Measurements from ENCODE around the gene TUBGCP6. TPM values are rescaled to one million over a fixed set of nuclear protein-coding genes. Genes with fewer than 3 reads are reported as not detected.

The TUBGCP6 gene
- total RNA-seq, 2 experiments from 2014 or later = 41.4 to 43.8 TPM

GRCh38 chr22:50199829-50200460, 44.9 kb downstream of the TUBGCP6 start:
- CTCF ChIA-PET = no interaction called here

GRCh38 chr22:50199251-50199721, 45.5 kb downstream of the TUBGCP6 start:
- H3K27ac Mint-ChIP-seq = peak overlapping the region; percentile 28
- H3K4me1 Mint-ChIP-seq (ENCODE audit: low read depth) = peaks cover 18% of the 10 kb centered on the region
- CTCF ChIA-PET = no interaction called here
- POLR2A ChIA-PET = interaction anchor here (2.6 kb wide), 1 partner anchor 8 kb away, joined by 12 read pairs; no protein-coding TSS in a partner anchor
- no peaks in the 10 kb centered on the region for H3K9me3 Mint-ChIP-seq
- no peak for DNase-seq
- peak overlapping the region; percentile 69 for H3K4me3 Mint-ChIP-seq
- intact Hi-C loops (cut with micrococcal nuclease) = no loop called here
- H3K36me3 Mint-ChIP-seq = peaks cover 14% of the 10 kb centered on the region
- H3K27me3 Mint-ChIP-seq = no peaks in the 10 kb centered on the region

More at GRCh38 chr22:50199829-50200460, 44.9 kb downstream of the TUBGCP6 start:
- Mint-ChIP-seq H3K4me1 (ENCODE audit: low read depth) (peaks cover 22% of the 10 kb centered on the region), H3K4me3 (peak overlapping the region; percentile 69), H3K27me3 (no peaks in the 10 kb centered on the region), H3K36me3 (peaks cover 19% of the 10 kb centered on the region), H3K9me3 (no peaks in the 10 kb centered on the region), H3K27ac (peak overlapping the region; percentile 28)
- intact Hi-C loops (cut with micrococcal nuclease) = loop anchor here (1.0 kb wide), 2 partner anchors 9 to 15 kb away; partner anchors contain the start of gene TRABD
- POLR2A ChIA-PET = interaction anchor here (2.6 kb wide), 1 partner anchor 8 kb away, joined by 12 read pairs; no protein-coding TSS in a partner anchor
- peak; percentile 27 for DNase-seq

DNA sequence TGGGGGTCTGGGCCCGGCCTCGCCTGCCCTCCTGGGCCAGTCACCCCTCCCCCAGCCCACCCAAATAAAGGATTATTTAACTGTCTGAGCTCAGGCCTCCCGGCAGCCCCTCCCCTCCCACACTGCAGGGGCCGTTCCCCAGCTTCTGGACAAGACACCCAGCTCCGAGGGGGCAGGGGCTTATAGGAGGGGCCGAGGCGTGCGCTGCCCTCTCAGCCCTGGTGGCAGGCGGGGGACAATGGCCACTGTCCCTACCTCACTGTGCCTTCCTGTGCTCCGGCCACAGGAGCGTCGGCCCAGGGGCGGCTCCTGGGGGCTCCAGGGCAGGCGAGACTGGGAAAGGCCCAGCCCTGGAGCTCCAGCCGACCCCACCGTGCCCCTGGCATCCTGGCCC, 46.2 kb downstream of the TUBGCP6 start:
- no peaks in the 10 kb centered on the region for H3K27me3 Mint-ChIP-seq
- intact Hi-C loops (cut with micrococcal nuclease) = no loop called here
- no peak for DNase-seq
- no peak overlapping the region for H3K27ac Mint-ChIP-seq
- peaks cover 15% of the 10 kb centered on the region for H3K4me1 Mint-ChIP-seq (ENCODE audit: low read depth)
- ChIA-PET CTCF (no interaction called here), POLR2A (interaction anchor here (1.0 kb wide), 1 partner anchor 8 kb away, joined by 3 read pairs; no protein-coding TSS in a partner anchor)
- no peak overlapping the region for H3K4me3 Mint-ChIP-seq
- no peaks in the 10 kb centered on the region for H3K9me3 Mint-ChIP-seq
- peaks cover 11% of the 10 kb centered on the region for H3K36me3 Mint-ChIP-seq

- Mint-ChIP-seq H3K36me3 (peaks cover 7% of the 10 kb centered on the region), H3K9me3 (no peaks in the 10 kb centered on the region), H3K27ac (no peak overlapping the region), H3K27me3 (no peaks in the 10 kb centered on the region), H3K4me1 (ENCODE audit: low read depth) (peaks cover 16% of the 10 kb centered on the region), H3K4me3 (no peak overlapping the region)
- ChIA-PET POLR2A (interaction anchor here (1.0 kb wide), 1 partner anchor 7 kb away, joined by 3 read pairs; no protein-coding TSS in a partner anchor), CTCF (no interaction called here)
- intact Hi-C loops (cut with micrococcal nuclease) = no loop called here
- no peak for DNase-seq
These were observed 46.8 kb downstream of the TUBGCP6 start for GRCh38 chr22:50197856-50198623.

DNA sequence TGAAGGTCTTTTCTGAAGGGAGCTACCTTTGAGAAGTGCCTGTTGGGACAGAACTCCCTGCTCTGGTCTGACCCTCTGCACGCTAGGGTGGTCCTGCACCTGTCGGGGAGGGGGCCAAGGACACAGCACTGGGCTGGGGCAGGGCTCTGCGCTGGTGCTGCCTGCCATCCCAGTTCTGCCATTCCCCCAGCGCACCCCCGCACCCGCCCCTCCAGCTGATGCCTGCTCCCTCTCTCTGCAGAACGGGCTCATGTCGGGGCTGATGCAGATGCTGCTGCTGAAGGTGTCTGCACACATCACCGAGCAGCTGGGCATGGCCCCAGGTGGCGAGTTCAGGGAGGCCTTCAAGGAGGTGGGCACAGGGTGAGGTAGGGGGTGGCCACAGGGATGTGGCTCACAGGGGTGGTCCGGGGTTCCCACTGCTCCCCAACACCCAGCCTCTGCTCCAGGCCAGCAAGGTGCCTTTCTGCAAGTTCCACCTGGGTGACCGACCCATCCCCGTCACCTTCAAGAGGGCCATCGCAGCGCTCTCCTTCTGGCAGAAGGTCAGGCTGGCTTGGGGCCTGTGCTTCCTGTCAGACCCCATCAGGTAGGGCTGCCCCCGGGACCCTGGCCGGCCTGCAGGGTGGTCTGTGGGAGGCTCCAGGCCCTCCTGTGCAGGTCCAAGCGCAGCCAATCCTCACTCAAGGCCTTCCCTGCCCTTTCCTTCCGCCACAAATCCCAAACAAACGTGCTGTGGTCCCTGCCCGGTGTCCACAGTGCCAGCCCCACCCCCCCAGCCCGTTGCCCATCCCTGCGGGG, 47.6 kb downstream of the TUBGCP6 start:
- Mint-ChIP-seq H3K27me3 (no peaks in the 10 kb centered on the region), H3K4me1 (ENCODE audit: low read depth) (peaks cover 19% of the 10 kb centered on the region), H3K4me3 (no peak overlapping the region), H3K27ac (no peak overlapping the region), H3K36me3 (peaks cover 9% of the 10 kb centered on the region), H3K9me3 (no peaks in the 10 kb centered on the region)
- ChIA-PET CTCF (no interaction called here), POLR2A (no interaction called here)
- DNase-seq = no peak
- intact Hi-C loops (cut with micrococcal nuclease) = no loop called here

GRCh38 chr22:50196256-50196655, 48.6 kb downstream of the TUBGCP6 start:
- Mint-ChIP-seq H3K9me3 (no peaks in the 10 kb centered on the region), H3K36me3 (peaks cover 17% of the 10 kb centered on the region), H3K27me3 (no peaks in the 10 kb centered on the region), H3K4me1 (ENCODE audit: low read depth) (peaks cover 25% of the 10 kb centered on the region), H3K4me3 (no peak overlapping the region), H3K27ac (no peak overlapping the region)
- POLR2A ChIA-PET = no interaction called here
- CTCF ChIA-PET = no interaction called here
- intact Hi-C loops (cut with micrococcal nuclease) = no loop called here
- DNase-seq = no peak

- H3K4me1 Mint-ChIP-seq (ENCODE audit: low read depth) = peaks cover 29% of the 10 kb centered on the region
- H3K4me3 Mint-ChIP-seq = no peak overlapping the region
- no peak overlapping the region for H3K27ac Mint-ChIP-seq
- no peaks in the 10 kb centered on the region for H3K27me3 Mint-ChIP-seq
- no peak for DNase-seq
- ChIA-PET CTCF (interaction anchor here (0.6 kb wide), 1 partner anchor 331 kb away, joined by 3 read pairs; the partner anchor contains the start of gene SCO2), POLR2A (no interaction called here)
- intact Hi-C loops (cut with micrococcal nuclease) = loop anchor here (5.0 kb wide), 3 partner anchors 48 to 333 kb away; partner anchors contain the start of genes PIM3 and SCO2
- peaks cover 19% of the 10 kb centered on the region for H3K36me3 Mint-ChIP-seq
- H3K9me3 Mint-ChIP-seq = no peaks in the 10 kb centered on the region
These were observed 50.6 kb downstream of the TUBGCP6 start for GRCh38 chr22:50194037-50194805.

DNA sequence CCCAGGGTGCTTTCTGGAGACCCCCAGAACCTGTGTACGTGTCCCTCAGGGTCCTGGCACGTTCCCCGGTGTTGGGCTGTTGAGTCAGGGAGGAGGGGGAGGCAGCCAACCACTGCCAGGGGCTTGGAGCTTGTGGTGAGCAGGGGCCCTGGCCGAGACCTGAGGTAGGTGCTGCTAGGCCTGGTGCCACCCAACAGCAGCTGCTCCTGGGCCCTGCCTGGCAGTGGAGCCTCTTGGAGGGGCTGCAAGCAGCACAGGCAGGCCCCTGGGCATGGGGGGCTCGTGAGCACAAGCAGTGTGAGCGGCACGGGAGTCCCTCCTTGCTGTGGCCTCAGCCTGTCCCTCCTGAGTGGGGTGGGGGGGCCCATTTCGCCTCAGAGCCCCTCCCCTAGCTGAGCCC, 51.2 kb downstream of the TUBGCP6 start:
- Mint-ChIP-seq H3K27me3 (no peaks in the 10 kb centered on the region), H3K9me3 (no peaks in the 10 kb centered on the region), H3K4me3 (no peak overlapping the region), H3K36me3 (peaks cover 19% of the 10 kb centered on the region), H3K4me1 (ENCODE audit: low read depth) (peaks cover 33% of the 10 kb centered on the region), H3K27ac (no peak overlapping the region)
- no peak for DNase-seq
- POLR2A ChIA-PET = no interaction called here
- CTCF ChIA-PET = interaction anchor here (0.6 kb wide), 1 partner anchor 332 kb away, joined by 3 read pairs; the partner anchor contains the start of gene SCO2
- intact Hi-C loops (cut with micrococcal nuclease) = loop anchor here (5.0 kb wide), 3 partner anchors 49 to 334 kb away; partner anchors contain the start of genes PIM3 and SCO2

DNA sequence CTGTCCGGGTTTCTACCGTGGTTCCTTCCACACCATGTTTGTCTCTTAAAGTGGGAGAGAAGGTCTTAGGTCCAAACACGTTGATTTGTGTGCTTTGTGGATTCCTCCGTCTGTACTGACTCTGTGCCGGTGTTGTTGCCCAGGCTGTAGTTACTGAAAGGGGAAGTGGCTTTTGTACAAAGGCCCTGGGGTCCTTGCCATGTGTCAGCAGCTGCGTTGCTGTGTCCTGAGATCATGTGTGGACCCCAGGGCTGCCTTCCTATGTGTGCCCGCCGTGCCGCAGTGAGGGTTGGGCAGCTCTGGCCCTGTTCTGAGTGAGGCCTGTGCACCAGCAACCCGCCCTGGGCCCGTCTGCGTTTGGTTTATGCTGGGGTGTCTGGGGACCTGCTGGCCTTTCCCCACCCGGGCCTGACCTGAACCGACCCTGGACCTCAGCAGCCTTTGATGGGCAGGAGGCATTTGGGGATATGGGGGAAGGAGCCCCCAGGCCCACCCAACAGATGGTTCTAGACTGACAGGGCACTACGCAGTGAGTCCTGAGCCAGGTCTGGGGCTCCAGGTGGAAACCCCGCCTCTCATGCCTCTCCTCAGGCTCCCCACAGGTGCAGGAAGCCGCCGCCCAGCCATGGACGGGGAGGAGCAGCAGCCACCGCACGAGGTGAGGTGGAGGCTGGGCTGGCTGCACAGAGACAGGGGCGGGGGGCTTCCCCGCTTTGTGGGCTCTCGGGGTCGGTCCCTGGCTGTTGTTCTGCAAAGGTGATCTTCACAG, 52.2 kb downstream of the TUBGCP6 start:
- H3K36me3 Mint-ChIP-seq = peaks cover 16% of the 10 kb centered on the region
- DNase-seq = peak; percentile 42
- peaks cover 37% of the 10 kb centered on the region for H3K4me1 Mint-ChIP-seq (ENCODE audit: low read depth)
- peak overlapping the region; percentile 87 for H3K4me3 Mint-ChIP-seq
- peak overlapping the region; percentile 98 for H3K27ac Mint-ChIP-seq
- ChIA-PET CTCF (no interaction called here), POLR2A (interaction anchor here (0.9 to 2.8 kb wide), 3 partner anchors 8 to 27 kb away, joined by 3 to 12 read pairs (median 3); partner anchors contain the start of gene SELENOO)
- no peaks in the 10 kb centered on the region for H3K9me3 Mint-ChIP-seq
- intact Hi-C loops (cut with micrococcal nuclease) = loop anchor here (5.0 kb wide), 3 partner anchors 50 to 335 kb away; partner anchors contain the start of genes PIM3 and SCO2
- no peaks in the 10 kb centered on the region for H3K27me3 Mint-ChIP-seq

- ChIA-PET POLR2A (interaction anchor here (0.5 to 2.8 kb wide), 12 partner anchors 7 to 229 kb away, joined by 3 to 12 read pairs (median 3); partner anchors contain the start of genes PANX2 and SELENOO), CTCF (interaction anchor here (0.6 to 2.1 kb wide), 7 partner anchors 14 to 261 kb away, joined by 3 to 11 read pairs (median 4); no protein-coding TSS in a partner anchor)
- Mint-ChIP-seq H3K27ac (peak overlapping the region; percentile 98), H3K36me3 (peaks cover 18% of the 10 kb centered on the region), H3K27me3 (no peaks in the 10 kb centered on the region), H3K4me3 (peak overlapping the region; percentile 87), H3K9me3 (no peaks in the 10 kb centered on the region), H3K4me1 (ENCODE audit: low read depth) (peaks cover 42% of the 10 kb centered on the region)
- DNase-seq = peak; percentile 89
- intact Hi-C loops (cut with micrococcal nuclease) = loop anchor here (1.0 to 5.0 kb wide), 5 partner anchors 9 to 336 kb away; partner anchors contain the start of genes PIM3 and SCO2
These were observed 53.7 kb downstream of the TUBGCP6 start for GRCh38 chr22:50190941-50191741.

Measured in activated CD4-positive, alpha-beta memory T cell treated with anti-CD3 and anti-CD28 coated beads for 36 hours (primary cell).